ENCODE data around the gene ZNF622. TPM values are rescaled to one million over a fixed set of nuclear protein-coding genes. Genes with fewer than 3 reads are reported as not detected.

Gene ZNF622
- total RNA-seq, 2 donors from 2014 or later: 30.5 to 42.7 TPM

DNA sequence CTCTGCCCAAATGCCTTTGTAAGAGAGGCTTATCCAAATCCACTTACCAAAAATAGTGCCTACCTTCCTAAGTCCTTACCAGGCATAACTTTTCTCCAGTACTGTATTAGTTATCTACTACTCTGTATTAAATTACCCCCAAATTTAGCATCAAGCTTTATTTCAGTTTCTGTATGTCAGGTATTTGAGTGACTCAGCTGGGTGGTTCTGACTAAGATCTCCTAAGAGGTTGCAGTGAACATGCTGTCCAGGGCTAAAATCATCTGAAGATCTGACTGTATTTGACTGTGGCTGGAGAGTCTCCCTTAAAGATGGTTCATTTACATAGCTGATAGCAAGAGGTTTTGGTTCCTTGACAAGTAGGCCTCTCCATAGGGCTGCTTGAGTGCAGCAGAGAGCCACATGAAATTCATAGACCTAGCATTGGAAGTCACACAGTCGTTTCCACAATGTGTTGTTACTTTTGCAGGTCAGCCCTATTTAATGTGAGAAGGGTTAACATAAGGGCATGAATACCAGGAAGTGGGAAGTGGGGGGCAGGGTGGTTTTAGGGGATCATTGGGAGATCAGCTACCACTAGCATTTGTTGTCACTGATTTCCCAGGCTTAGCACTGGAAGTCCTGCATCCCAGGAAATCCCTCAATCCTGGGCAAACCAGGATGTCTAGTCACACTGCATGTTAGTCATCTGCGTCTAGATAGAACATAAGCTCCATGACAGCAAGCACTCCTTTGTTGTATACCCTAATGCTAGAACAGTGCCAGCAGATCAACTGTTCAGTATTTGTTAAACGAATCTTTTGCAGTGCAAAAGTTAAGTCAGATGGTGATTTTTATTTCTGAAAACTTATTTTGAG lies 2.0 kb upstream of the ZNF622 start:
- H3K27me3 Mint-ChIP-seq: no peaks in the 10 kb centered on the region
- H3K4me1 Mint-ChIP-seq: peaks cover 45% of the 10 kb centered on the region
- no peak for ATAC-seq
- H3K27ac Mint-ChIP-seq: peak overlapping the region; percentile 99
- H3K4me3 Mint-ChIP-seq: peak overlapping the region; percentile 79
- H3K9me3 ChIP-seq (ENCODE audit: control insufficient read depth, low read length, poor library complexity, severe bottlenecking): no peaks in the 10 kb centered on the region
- DNase-seq: no peak
- H3K36me3 Mint-ChIP-seq (ENCODE audit: low read depth): peaks cover 2% of the 10 kb centered on the region

DNA sequence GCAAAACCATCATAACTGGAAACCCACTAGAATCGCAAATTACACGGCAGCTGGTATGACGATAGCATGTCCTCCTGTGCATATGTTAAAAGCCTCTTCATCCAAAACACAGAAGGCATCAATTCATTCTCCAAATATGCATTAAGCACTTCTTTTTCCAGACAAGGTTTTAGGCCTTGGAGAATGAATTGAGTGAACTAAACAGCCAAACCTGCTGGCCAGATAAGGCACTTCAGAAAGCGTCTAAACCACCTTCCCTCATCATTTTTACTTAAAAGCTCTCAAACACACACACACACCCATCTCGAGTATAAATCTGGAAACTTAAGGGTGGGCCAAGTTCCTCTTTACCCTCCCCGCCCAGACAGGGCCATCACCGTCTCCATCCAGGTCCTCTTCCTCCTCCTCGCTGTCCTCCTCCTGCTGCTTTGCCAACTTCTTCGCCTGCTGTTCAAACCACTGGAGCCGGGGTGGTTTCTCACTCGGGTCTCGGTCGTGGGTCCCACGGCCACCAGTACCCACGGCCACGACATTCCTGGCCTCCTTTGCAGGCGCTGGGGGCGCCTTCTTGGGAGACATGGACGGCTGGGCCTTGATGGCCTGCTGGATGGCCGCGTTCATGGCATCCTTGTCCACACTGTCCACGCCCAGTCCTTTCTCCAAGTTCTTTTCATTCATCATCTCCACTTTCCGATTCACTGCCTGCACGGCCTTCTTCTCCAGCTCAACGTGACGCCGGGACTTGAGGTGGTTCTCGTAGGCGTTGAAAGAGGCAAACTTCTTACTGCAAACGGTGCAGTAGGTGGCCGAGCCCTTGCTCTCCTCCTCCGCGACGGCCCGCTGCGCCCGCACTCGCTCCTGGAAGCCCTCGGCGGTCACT lies 696 bp downstream of the ZNF622 start:
- DNase-seq (no peak), ATAC-seq (no peak)
- peaks cover 10% of the 10 kb centered on the region for H3K36me3 Mint-ChIP-seq (ENCODE audit: low read depth)

DNA sequence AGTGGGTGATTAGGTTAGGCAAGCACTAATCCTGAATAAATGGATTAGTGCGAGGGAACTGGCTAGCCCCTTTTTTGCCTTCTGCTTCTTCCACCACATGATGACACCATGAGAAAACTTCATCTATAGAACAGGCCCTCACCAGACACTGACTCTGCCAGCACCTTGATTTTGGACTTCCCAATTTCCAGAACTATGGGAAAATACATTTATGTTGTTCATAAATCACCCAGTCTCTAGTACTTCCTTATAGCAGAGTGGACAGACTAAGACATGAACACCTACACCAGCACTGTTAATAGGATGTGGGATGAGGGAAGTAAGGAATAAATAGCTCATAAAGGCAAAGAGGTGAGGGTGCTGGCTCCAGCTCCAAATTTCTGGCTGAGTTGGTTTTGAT lies 1.4 kb downstream of the ZNF622 start:
- no peaks in the 10 kb centered on the region for H3K9me3 ChIP-seq (ENCODE audit: control insufficient read depth, low read length, poor library complexity, severe bottlenecking)
- DNase-seq (no peak), ATAC-seq (no peak)
- Mint-ChIP-seq H3K4me3 (peak overlapping the region; percentile 99), H3K4me1 (peaks cover 72% of the 10 kb centered on the region), H3K36me3 (ENCODE audit: low read depth) (peaks cover 10% of the 10 kb centered on the region), H3K27me3 (no peaks in the 10 kb centered on the region), H3K27ac (peak overlapping the region; percentile 99)

More for the DNA sequence above, 696 bp downstream of the ZNF622 start:
- H3K4me1 Mint-ChIP-seq: peaks cover 67% of the 10 kb centered on the region
- H3K4me3 Mint-ChIP-seq: peak overlapping the region; percentile 99
- H3K27ac Mint-ChIP-seq: peak overlapping the region; percentile 99
- no peaks in the 10 kb centered on the region for H3K27me3 Mint-ChIP-seq
- H3K9me3 ChIP-seq (ENCODE audit: control insufficient read depth, low read length, poor library complexity, severe bottlenecking): no peaks in the 10 kb centered on the region

DNA sequence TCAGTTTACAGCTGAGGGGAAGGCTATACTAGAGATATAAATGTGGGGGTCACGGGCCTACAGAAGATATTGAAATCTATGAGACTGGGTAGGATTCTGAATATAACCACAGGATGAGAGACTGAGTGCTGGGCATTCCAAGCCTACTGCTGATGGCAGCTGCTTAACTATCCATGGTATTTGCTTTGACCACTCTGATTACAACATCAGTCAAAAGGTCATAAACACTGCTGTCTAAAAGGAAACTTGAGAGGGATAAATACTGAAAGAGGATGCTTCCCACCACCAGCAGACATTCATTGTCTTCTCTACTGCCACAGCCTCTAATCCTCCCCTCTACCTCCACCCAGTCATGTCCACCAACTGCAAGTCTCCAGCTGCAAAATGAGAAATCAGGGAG lies 3.8 kb downstream of the ZNF622 start:
- Mint-ChIP-seq H3K36me3 (ENCODE audit: low read depth) (peaks cover 13% of the 10 kb centered on the region), H3K27ac (peak overlapping the region; percentile 67), H3K4me3 (peak overlapping the region; percentile 55), H3K4me1 (peaks cover 66% of the 10 kb centered on the region), H3K27me3 (no peaks in the 10 kb centered on the region)
- ATAC-seq (no peak), DNase-seq (no peak)
- no peaks in the 10 kb centered on the region for H3K9me3 ChIP-seq (ENCODE audit: control insufficient read depth, low read length, poor library complexity, severe bottlenecking)

DNA sequence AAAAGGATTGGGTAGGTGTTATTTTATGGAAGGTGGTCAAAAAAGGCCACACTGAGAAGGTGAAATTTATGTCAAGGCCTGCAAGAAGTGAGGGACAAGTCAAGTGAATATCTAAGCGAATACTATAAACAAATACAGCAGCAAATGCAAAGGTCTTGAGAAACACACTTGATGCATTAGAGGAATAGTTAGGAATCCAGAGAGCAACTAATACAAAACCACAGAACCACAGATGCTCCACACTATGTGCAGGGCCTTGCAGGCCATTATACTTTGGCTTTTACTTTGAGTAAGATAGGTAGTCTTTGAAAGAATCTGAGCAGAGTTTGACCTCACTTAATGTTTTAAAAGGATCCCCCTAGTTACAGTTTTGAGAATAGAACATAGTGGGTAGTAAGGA lies 4.6 kb downstream of the ZNF622 start:
- no peaks in the 10 kb centered on the region for H3K27me3 Mint-ChIP-seq
- DNase-seq (no peak), ATAC-seq (no peak)
- no peaks in the 10 kb centered on the region for H3K9me3 ChIP-seq (ENCODE audit: control insufficient read depth, low read length, poor library complexity, severe bottlenecking)
- H3K4me3 Mint-ChIP-seq: peak overlapping the region; percentile 55
- peaks cover 17% of the 10 kb centered on the region for H3K36me3 Mint-ChIP-seq (ENCODE audit: low read depth)
- peak overlapping the region; percentile 67 for H3K27ac Mint-ChIP-seq
- peaks cover 70% of the 10 kb centered on the region for H3K4me1 Mint-ChIP-seq

DNA sequence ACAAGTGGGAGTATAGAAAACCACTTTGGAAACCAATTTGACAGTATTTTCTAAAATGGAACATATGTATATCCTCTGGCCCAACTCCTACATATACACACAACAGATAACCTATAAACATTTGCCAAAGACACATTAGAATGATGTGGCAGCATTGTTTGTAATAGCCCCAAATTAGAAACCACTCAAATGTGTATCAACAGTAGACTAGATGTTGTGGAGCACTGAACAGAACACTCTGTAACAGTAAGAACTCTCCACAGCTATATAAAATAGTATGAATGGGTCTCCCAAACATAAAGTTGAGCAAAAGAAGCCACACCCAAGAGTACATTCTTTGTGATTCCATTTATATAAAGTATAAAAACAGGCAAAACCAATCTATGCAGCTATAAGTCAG lies 6.1 kb downstream of the ZNF622 start:
- Mint-ChIP-seq H3K27ac (peak overlapping the region; percentile 67), H3K4me1 (peaks cover 64% of the 10 kb centered on the region), H3K4me3 (no peak overlapping the region), H3K27me3 (no peaks in the 10 kb centered on the region), H3K36me3 (ENCODE audit: low read depth) (peaks cover 14% of the 10 kb centered on the region)
- no peak for ATAC-seq
- DNase-seq: no peak
- H3K9me3 ChIP-seq (ENCODE audit: control insufficient read depth, low read length, poor library complexity, severe bottlenecking): no peaks in the 10 kb centered on the region

DNA sequence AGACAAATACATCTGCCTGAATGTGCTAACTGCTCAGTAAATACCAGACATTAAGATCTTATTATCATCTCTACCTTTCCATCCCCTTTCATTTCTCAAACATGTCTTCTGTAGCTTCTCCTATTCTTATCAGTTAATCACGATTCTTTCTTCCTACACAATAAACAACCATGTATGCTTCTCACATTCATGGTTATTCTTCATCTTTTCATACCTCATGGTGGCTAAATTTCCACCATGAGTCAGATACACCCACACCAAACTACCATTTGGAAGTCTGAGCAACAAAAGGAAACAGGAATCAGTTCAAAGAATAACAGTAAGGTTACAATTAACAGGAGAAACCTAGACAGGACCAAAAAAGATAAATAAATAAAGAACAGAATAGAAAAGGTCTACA lies 7.7 kb downstream of the ZNF622 start:
- Mint-ChIP-seq H3K27me3 (no peaks in the 10 kb centered on the region), H3K4me1 (peaks cover 54% of the 10 kb centered on the region), H3K27ac (peak overlapping the region; percentile 82), H3K36me3 (ENCODE audit: low read depth) (peaks cover 14% of the 10 kb centered on the region), H3K4me3 (no peak overlapping the region)
- ATAC-seq (no peak), DNase-seq (no peak)
- H3K9me3 ChIP-seq (ENCODE audit: control insufficient read depth, low read length, poor library complexity, severe bottlenecking): no peaks in the 10 kb centered on the region

DNA sequence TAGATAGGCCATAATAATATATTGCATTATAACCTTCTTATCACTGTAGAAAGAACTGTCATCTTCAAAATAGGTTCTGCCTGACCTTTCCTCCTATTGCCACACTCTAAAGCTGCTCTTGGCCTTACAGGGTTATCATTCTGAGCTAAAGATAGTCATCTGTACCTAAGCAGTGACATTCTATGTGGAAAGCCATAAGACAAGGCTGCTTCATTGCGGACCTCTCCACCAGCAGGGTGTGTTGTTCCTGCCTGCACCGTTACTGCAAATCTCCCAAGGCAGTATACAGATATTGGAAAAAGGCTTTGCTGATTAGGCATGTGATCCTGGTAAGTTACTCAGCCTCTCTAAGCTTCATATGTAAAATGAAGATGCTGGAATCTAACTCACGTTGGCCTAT lies 8.1 kb downstream of the ZNF622 start:
- H3K4me1 Mint-ChIP-seq: peaks cover 54% of the 10 kb centered on the region
- H3K4me3 Mint-ChIP-seq: no peak overlapping the region
- DNase-seq (no peak), ATAC-seq (no peak)
- H3K9me3 ChIP-seq (ENCODE audit: control insufficient read depth, low read length, poor library complexity, severe bottlenecking): no peaks in the 10 kb centered on the region
- H3K27me3 Mint-ChIP-seq: no peaks in the 10 kb centered on the region
- H3K36me3 Mint-ChIP-seq (ENCODE audit: low read depth): peaks cover 14% of the 10 kb centered on the region
- peak overlapping the region; percentile 82 for H3K27ac Mint-ChIP-seq

DNA sequence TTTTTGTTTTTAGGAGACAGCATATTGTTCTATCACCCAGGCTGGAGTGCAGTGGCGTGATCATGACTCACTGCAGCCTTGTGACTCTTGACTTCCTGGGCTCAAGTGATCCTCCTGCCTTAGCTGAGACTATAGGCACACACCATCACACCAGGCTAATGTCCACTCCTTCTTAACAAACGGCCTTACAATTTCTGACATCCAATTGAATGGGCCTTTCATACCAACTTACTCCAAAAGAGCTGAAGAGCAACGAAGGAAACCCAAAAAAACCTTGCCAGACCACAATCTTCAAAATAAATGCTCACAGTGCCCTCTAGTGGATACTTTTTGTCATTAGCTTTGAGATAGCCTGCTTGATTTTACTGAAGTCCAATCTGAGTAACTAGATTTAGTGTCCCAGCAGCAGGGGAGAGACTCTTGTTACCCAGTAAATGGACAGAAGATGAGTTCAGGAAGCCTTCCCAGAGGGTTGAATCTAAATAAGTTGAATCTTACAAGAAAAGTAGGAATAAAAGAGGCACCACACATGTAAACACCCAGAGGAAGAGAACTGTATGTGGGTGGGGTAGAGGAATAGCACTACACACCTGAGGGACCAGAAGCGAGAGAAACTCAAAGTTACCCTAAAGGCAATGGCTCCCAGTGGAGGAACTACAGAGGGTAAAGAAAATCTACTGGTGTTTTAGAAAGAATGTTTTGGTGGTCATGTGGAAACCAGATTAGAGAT lies 9.3 kb downstream of the ZNF622 start:
- Mint-ChIP-seq H3K4me1 (peaks cover 44% of the 10 kb centered on the region), H3K36me3 (ENCODE audit: low read depth) (peaks cover 15% of the 10 kb centered on the region), H3K4me3 (peak overlapping the region; percentile 19), H3K27ac (peak overlapping the region; percentile 90), H3K27me3 (no peaks in the 10 kb centered on the region)
- H3K9me3 ChIP-seq (ENCODE audit: control insufficient read depth, low read length, poor library complexity, severe bottlenecking): no peaks in the 10 kb centered on the region
- ATAC-seq (peak; percentile 81), DNase-seq (no peak)

DNA sequence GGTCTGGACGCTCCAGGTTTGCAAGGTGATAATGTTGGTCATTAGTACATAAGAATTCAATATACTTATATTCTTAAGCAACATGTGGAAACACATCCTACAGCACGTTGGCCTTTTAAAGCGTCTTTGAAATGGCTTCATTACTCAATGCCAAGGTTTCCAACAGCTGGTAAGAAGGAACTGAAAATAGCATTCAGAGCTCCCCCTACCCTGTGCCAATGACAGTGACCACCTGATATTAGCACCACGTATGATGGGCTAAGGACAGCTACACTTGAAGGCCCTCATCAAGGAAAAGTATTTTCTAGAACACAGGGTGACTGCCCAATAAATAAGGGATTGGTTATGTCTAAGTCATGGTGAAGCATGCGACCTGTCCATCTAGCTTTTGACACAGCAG lies 9.9 kb downstream of the ZNF622 start:
- Mint-ChIP-seq H3K4me1 (peaks cover 38% of the 10 kb centered on the region), H3K4me3 (peak overlapping the region; percentile 19), H3K27ac (peak overlapping the region; percentile 90), H3K27me3 (no peaks in the 10 kb centered on the region), H3K36me3 (ENCODE audit: low read depth) (peaks cover 10% of the 10 kb centered on the region)
- ATAC-seq (peak; percentile 9), DNase-seq (no peak)
- H3K9me3 ChIP-seq (ENCODE audit: control insufficient read depth, low read length, poor library complexity, severe bottlenecking): no peaks in the 10 kb centered on the region

DNA sequence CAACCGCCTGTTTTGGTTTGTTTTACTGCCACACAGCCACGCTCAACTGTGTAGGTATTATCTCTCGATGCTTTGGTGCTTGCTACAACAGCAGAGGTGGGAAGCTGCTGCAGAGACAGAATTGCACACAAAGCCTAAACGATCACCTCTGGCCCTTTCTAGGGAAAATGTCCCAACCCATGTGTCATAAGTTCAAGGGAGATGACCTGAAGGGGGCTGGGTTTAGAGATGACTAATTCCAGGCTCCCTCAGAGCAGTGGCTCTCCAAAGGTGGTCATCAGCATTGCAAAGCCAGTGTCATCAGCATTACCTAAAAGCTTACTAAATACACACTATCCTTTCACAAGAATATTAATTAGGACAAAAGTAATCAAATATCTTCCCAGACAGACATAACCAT lies 10.9 kb downstream of the ZNF622 start:
- no peaks in the 10 kb centered on the region for H3K9me3 ChIP-seq (ENCODE audit: control insufficient read depth, low read length, poor library complexity, severe bottlenecking)
- Mint-ChIP-seq H3K27ac (no peak overlapping the region), H3K36me3 (ENCODE audit: low read depth) (peaks cover 12% of the 10 kb centered on the region), H3K27me3 (no peaks in the 10 kb centered on the region), H3K4me3 (no peak overlapping the region), H3K4me1 (peaks cover 31% of the 10 kb centered on the region)
- DNase-seq (no peak), ATAC-seq (no peak)

DNA sequence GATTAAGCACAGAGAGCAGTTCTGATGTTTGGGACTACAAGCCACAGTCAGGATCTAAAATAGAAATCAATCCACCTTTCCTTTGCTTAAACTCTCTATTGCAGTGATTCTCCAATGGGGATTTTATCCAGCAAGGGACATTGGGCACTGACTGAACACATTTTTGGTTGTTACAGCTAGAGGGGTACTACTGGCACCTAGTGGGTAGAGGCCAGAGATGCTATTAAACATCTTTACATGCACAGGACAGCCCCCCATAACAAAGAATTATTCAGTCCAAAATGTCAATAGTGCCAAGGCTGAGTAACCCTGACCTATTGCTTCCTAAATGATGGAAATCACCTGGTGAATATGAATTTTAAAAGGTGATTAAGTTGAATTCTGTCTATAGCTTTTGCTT lies 12.0 kb downstream of the ZNF622 start:
- no peaks in the 10 kb centered on the region for H3K9me3 ChIP-seq (ENCODE audit: control insufficient read depth, low read length, poor library complexity, severe bottlenecking)
- peaks cover 25% of the 10 kb centered on the region for H3K4me1 Mint-ChIP-seq
- DNase-seq: no peak
- no peak overlapping the region for H3K4me3 Mint-ChIP-seq
- H3K36me3 Mint-ChIP-seq (ENCODE audit: low read depth): peaks cover 12% of the 10 kb centered on the region
- no peak overlapping the region for H3K27ac Mint-ChIP-seq
- no peaks in the 10 kb centered on the region for H3K27me3 Mint-ChIP-seq
- ATAC-seq: no peak

DNA sequence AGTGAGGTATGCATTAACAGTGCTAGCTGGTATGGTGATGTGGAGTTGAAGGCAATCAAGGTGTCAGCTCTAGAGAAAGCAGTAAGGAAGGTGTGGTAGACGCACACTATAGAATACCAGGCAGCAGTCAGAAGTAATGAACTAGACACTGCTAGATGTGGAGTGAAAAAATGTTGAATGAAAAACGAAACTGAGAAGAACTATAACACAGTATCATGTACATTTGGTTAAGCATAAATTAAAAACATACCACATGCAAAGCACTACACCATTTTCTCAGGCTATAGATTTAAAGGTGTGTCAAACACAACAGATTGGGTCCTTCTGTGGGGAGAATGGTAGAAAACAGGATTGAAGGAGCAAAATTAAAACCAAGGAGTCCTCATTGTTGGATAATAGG lies 15.4 kb downstream of the ZNF622 start:
- H3K4me3 Mint-ChIP-seq: no peak overlapping the region

More for the DNA sequence above, 15.4 kb downstream of the ZNF622 start:
- H3K9me3 ChIP-seq (ENCODE audit: control insufficient read depth, low read length, poor library complexity, severe bottlenecking): no peaks in the 10 kb centered on the region
- H3K36me3 Mint-ChIP-seq (ENCODE audit: low read depth): peaks cover 8% of the 10 kb centered on the region
- H3K27ac Mint-ChIP-seq: no peak overlapping the region
- peaks cover 6% of the 10 kb centered on the region for H3K4me1 Mint-ChIP-seq
- no peak for ATAC-seq
- no peaks in the 10 kb centered on the region for H3K27me3 Mint-ChIP-seq
- no peak for DNase-seq
